HK-2 (cell line): ENCODE results near the gene RAI14.
"Not testable (repeated sequence)": the region's sequence is repeated elsewhere in the genome, so short reads cannot be mapped to it uniquely, and the experiment has no call there.

Experiments
- DNase-seq: peaks from one replicate; pipeline ENCODE4 v3.0.0-alpha.2; 2018; ENCODE audit not compliant: unreplicated experiment

The RAI14 gene

GRCh38 chr5:34770486-34770885 lies 114.4 kb downstream of the RAI14 start:
- no peak for DNase-seq

- no peak for DNase-seq
Measured at GRCh38 chr5:34771076-34771475, 114.9 kb downstream of the RAI14 start.

- no peak for DNase-seq
Measured at GRCh38 chr5:34772267-34773098, 116.4 kb downstream of the RAI14 start.

- DNase-seq, result no peak
Measured at GRCh38 chr5:34774139-34774538, 118.0 kb downstream of the RAI14 start.

- DNase-seq, result not testable (repeated sequence)
Measured at GRCh38 chr5:34774678-34775077, 118.5 kb downstream of the RAI14 start.

- no peak for DNase-seq
Measured at GRCh38 chr5:34775886-34776285, 119.8 kb downstream of the RAI14 start.

GRCh38 chr5:34778091-34778850 lies 122.1 kb downstream of the RAI14 start:
- DNase-seq, result no peak

GRCh38 chr5:34783892-34784291 lies 127.8 kb downstream of the RAI14 start:
- DNase-seq, result not testable (repeated sequence)

GRCh38 chr5:34787035-34787434 lies 130.9 kb downstream of the RAI14 start:
- DNase-seq, result no peak

GRCh38 chr5:34789021-34789531 lies 132.9 kb downstream of the RAI14 start:
- DNase-seq, result no peak

- DNase-seq, result no peak
Measured at GRCh38 chr5:34789639-34790038, 133.5 kb downstream of the RAI14 start.

GRCh38 chr5:34790069-34790468 lies 133.9 kb downstream of the RAI14 start:
- no peak for DNase-seq

- DNase-seq, result peak; percentile 17
Measured at GRCh38 chr5:34791761-34792244, 135.7 kb downstream of the RAI14 start.

- no peak for DNase-seq
Measured at GRCh38 chr5:34802834-34803563, 146.9 kb downstream of the RAI14 start.

- no peak for DNase-seq
Measured at GRCh38 chr5:34803974-34804732, 148.0 kb downstream of the RAI14 start.

- no peak for DNase-seq
Measured at GRCh38 chr5:34804913-34805312, 148.8 kb downstream of the RAI14 start.

GRCh38 chr5:34806532-34806931 lies 150.4 kb downstream of the RAI14 start:
- DNase-seq, result no peak

- DNase-seq, result no peak
Measured at GRCh38 chr5:34811706-34812105, 155.6 kb downstream of the RAI14 start.

GRCh38 chr5:34813509-34813908 lies 157.4 kb downstream of the RAI14 start:
- DNase-seq, result no peak

- DNase-seq, result no peak
Measured at GRCh38 chr5:34817558-34818351, 161.6 kb downstream of the RAI14 start.
